Measurements from ENCODE around the gene CNTN1. TPM values are rescaled to one million over a fixed set of nuclear protein-coding genes. Genes with fewer than 3 reads are reported as not detected.

The CNTN1 gene
- total and polyA plus RNA-seq, 2 of the 4 experiments (the other 2 are of a cell fraction) = 0.10 to 0.18 TPM

GRCh38 chr12:40762072-40762471, 69.8 kb downstream of the CNTN1 start:
- Histone ChIP-seq H3K14ac (replicated peaks; ENCODE audit: low read depth, low read length) (no peak overlapping the region), H3K4me2 (ENCODE audit: low read depth, low read length) (no peak overlapping the region), H3K56ac (ENCODE audit: extremely low read depth, insufficient read depth, low read length) (no peak overlapping the region), H2BK5ac (ENCODE audit: low read depth, low read length, poor library complexity, severe bottlenecking) (no peak overlapping the region), H4K8ac (ENCODE audit: low read depth in 2 of 2, low read length in 2 of 2) (no peak overlapping the region), H3K4me1 (ENCODE audit: control insufficient read depth, insufficient read depth, low read length) (no peaks in the 10 kb centered on the region), H3K9ac (ENCODE audit: low read depth, low read length) (no peak overlapping the region), H3K79me1 (ENCODE audit: low read depth in 1 of 2, low read length in 2 of 2) (no peaks in the 10 kb centered on the region), H2BK20ac (ENCODE audit: low read depth, low read length) (no peak overlapping the region), H3K23ac (ENCODE audit: low read depth, low read length) (no peak overlapping the region), H4K91ac (ENCODE audit: insufficient read depth, low read depth, low read length) (no peak overlapping the region), H2BK15ac (ENCODE audit: low read depth, low read length) (no peak overlapping the region), H3K9me3 (ENCODE audit: control insufficient read depth, insufficient read depth, low read length) (no peaks in the 10 kb centered on the region), H3K36me3 (ENCODE audit: control insufficient read depth, insufficient read depth, low read length) (no peaks in the 10 kb centered on the region), H2AK5ac (ENCODE audit: low read depth, low read length) (no peak overlapping the region), H2AK9ac (replicated peaks; ENCODE audit: low read depth, low read length, poor library complexity) (no peak overlapping the region), H3K4ac (ENCODE audit: low read depth, low read length) (no peak overlapping the region), H3K27ac (ENCODE audit: insufficient read depth, low read length) (no peak overlapping the region), H3K18ac (ENCODE audit: low read depth, low read length) (no peak overlapping the region), H3K27me3 (ENCODE audit: control insufficient read depth, insufficient read depth, low read length) (no peaks in the 10 kb centered on the region), H2BK120ac (ENCODE audit: low read depth, low read length) (no peak overlapping the region), H4K20me1 (ENCODE audit: insufficient read depth, low read length) (no peaks in the 10 kb centered on the region), H4K5ac (ENCODE audit: low read depth, low read length) (no peak overlapping the region), H3K9me1 (ENCODE audit: insufficient read depth, low read length) (no peaks in the 10 kb centered on the region), H3K4me3 (ENCODE audit: insufficient read depth, low read depth, low read length) (no peak overlapping the region), H2AFZ (replicated peaks; ENCODE audit: low read length, poor library complexity) (no peak overlapping the region)
- WGBS, 2 experiments (ENCODE audit: extremely low coverage in 2 of 2, insufficient read length in 1 of 2) = no CpG with 5 or more reads among the region's 1 CpG
- intact Hi-C loops (cut with micrococcal nuclease) (loop anchor here (2.0 kb wide), 1 partner anchor 29 kb away; no protein-coding TSS in a partner anchor), in situ Hi-C loops (cut with MboI; ENCODE audit: low sequenced_read_pairs) (no loop called here), dilution Hi-C loops (cut with HindIII; ENCODE audit: low sequenced_read_pairs, unreplicated experiment) (no loop called here)
- no TSS peak for BruUV-seq (replicated peaks)
- no peak for TF ChIP-seq RCOR1 (IDR thresholded peaks at IDR 0.05; ENCODE audit: insufficient replicate concordance, low read length)
- no peak for TF ChIP-seq POLR2A (IDR thresholded peaks at IDR 0.05; ENCODE audit: low read depth, low read length)
- no peak for TF ChIP-seq MAFK (IDR thresholded peaks at IDR 0.05; ENCODE audit: low read depth, low read length)
- TF ChIP-seq MXI1 (IDR thresholded peaks at IDR 0.05; ENCODE audit: borderline replicate concordance, low read depth, low read length) = no peak
- POLR2A ChIA-PET (ENCODE audit: unreplicated experiment) = no interaction called here
- DNase-seq = no peak
- CTCF ChIA-PET = no interaction called here
- no peak for ATAC-seq (ENCODE audit: low read depth)

Measured in IMR-90 (cell line).